HPDE6-E6E7 (cell line): ENCODE measurements around the gene GTF2F2.

ENCODE experiments used
- DNase-seq: peaks from one replicate; pipeline ENCODE4 v3.0.0; 2011; ENCODE audit warnings: missing footprints; ENCODE audit errors: extremely low spot score

Gene GTF2F2

DNA sequence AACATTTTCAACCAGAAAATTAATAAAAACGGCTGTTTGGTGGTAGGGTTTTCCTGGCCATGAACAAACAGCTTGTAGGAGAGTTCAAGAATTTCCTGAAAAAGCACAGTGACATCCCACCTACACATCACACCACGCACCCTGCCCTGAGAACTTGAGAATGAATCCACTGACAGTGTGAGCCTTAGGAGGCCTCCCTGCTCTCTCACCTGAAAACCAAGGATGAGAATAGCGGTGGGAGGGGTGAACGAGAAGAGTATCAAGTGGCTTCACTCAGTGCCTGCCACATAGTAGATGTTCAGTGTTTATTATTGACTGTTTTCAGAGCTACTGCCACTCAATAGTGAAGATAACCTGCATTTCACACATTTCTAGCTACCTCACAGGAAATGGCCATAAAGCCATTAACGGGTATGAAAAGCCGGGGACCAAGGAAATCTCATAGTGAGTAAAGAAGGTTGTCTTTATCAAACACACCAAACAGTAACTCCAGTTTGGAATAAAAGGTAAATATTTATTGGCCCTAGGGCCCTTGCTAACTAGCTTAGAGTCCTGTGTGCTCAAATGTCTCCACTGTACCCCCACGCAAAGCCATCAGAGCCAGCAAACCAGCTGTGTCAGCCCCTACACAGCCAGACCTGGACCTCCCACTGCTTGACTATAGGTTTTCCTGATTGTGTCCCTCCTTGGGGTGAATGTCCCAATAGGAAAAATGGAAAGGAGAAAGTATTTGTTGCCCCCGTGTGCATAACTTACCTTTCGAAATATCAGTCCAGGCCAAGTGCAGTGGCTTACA is 180.1 kb downstream of the GTF2F2 start:
- no peak for DNase-seq

DNA sequence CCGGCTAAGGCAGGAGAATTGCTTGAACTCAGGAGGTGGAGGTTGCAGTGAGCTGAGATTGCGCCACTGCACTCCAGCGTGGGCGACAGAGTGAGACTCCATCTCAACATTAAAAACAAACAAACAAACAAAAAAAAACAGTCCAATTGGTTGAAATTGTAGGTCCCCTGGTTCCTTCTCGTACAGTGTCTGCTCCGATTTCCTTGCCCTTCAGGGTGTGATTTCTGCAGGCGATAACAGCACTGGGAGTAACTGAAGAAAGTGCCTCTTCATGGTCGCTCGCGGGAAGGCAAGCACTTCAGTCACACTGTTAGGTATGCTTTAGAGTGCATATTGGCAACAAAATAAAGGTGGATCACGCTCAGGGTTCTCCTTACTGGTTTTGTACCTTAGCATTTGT is 181.0 kb downstream of the GTF2F2 start:
- no peak for DNase-seq

DNA sequence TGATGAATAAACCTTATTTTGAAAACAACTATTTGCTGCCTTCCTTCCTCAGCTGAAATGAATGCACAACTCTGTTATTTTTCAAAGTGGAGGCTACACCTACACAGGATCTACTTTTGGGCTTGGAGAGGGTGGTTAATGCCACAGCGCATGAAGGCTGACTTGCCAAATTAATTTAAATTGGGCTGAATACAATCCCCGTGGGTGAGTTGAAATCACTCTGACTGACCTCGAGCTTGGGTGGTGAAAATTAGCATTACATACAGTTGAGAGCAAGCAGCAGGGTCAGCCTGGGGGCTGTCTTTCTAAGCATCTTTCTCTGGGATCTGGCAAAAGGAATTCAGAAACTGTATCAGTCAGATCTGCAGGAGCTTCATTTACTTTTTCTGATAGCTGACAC is 182.2 kb downstream of the GTF2F2 start:
- no peak for DNase-seq

DNA sequence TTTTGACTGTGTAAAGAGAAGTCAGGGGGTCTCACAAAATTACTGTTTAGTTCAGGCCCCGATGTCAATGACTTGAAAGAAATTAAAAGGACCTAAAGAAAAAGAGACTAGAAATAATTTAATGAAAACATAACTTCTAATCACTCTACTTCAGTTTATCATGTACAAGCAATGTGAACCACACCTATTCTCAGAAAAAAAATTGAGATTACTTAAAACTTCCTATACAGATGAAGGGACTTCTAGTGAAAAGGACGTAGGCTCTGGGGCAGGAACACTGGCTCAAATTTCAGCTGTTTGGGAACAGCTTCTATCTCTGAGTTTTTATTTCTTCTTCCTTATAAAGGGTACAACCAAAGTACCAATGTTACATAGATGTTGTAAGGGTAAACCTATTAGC is 182.7 kb downstream of the GTF2F2 start:
- DNase-seq = no peak

DNA sequence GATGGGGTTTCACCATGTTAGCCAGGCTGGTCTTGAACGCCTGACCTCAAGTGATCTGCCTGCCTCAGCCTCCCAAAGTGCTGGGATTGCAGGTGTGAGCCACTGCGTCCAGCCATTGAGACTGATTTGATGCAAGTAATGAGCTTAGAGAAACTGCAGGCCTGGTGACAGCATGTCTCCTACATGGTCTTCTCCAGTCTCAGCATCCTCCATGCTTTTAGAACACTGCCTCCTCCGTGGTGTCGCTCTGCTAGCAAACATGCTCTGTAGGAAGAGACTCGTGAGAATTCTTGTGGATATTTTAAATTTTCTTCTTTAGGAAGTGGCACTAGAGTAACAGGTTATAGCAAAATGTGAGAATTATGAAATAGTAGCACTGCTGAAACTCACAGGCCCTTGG is 183.6 kb downstream of the GTF2F2 start:
- no peak for DNase-seq

DNA sequence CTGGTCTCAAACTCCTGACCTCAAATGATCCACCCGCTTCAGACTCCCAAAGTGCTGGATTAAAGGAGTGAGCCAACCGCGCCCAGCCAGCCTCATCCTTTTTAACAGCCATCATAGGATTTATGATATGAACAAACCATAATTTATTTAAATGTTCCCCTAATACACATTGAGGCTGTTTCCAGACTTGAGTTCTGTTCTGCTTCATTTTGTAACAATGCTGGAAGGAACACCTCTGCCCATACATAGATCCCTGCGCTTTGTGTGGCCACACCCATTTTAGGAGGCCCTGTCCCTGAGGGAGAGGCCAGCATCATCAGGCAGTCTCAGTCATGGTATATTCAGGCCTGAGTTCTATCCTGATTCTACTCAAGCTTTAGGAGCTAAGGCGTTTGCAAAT is 184.8 kb downstream of the GTF2F2 start:
- no peak for DNase-seq

DNA sequence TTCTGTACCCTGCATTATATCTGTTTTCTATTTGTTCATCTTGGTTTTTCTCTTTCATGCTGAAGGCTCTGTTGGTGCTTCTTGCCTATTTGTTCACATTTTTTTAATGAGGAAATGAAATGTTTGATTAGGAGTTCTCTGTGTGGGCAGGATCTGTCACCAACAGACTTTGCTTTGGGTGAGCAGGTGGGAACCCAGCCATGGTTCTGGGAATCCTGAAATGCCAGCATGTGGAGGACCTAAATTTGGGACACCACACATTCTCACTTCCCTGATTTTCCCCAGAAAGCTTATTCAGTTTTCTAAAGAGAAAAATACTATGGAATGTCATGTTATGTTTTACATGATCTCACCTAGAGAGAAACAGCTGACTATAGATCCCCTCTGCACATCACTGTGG is 186.7 kb downstream of the GTF2F2 start:
- no peak for DNase-seq

DNA sequence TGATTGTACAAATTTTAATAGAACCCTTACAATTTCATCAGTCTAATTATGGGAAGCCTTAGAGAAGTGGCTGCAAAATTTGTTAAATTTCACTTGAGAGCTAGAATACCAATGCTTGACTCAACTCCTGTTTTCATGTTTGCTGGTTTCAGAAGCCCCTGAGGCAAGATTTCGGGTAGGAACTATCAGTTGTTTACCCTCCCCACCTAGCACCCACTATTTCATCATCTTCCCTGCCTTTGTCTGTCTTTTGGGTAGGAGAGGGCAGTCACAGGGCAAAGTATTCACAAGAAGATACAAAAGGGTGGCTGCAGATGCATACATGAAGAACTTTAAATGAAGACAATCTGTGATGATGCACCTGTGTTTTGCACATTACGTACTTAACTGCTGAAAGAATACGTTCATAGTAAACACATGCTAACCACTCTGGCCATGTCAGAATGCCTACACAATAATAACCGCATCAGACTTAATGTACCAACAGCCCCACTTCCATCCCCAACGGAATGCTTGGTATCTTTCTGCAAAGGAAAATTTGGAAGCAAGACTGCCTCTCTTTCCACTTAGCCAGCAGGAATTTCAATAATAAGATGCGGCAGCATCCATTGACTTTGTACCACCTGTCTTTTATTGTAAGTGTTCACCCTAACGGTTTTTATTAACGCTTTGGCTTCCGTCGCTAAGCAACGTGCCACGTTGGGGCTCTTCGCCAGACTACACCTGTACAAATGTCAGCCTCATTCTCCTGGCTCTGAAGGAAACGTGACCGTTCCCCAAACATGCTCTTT is 190.2 kb downstream of the GTF2F2 start:
- no peak for DNase-seq

DNA sequence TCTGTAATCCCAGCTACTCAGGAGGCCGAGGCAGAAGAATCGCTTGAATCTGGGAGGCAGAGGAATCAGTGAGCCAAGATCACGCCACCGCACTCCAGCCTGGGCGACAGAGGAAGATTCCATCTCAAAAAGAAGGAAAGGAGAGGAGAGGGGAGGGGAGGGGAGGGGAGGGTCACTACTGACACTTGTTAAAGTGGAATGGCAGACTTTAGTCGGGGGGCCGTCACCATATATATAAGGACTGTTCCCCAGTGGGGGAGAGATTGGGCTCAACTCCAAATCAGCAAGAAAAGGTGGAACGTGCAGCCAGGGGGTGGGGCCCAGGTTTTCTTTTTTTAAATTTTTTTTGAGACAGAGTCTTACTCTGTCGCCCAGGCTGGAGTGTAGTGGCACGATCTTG is 194.5 kb downstream of the GTF2F2 start:
- no peak for DNase-seq

DNA sequence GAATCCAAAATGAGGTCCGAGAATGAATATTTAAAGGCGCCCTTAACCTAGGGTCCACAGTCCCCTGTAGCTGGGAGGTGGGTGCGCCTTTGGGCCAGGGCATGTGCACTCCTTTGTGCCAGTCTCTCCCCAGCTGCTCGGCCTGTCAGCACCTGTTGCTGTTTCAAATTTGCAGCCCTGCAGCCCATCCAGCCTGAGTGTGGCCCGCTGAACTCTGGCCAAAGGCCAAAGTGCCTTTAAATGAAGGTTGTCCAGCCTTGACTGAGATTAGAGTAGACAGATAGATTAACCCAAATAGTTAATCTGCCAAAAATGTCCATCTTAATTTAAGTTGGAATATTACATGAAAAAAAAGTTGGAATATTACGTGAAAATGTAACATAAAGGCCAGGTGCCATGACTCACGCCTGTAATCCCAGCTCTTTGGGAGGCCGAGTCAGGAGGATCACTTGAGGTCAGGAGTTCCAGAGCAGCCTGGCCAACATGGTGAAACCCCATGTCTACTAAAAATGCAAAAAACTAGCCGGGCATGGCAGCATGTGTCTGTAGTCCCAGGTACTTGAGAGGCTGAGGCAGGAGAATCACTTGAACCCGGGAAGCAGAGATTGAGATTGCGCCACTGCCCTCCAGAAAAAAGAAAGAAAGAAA is 195.3 kb downstream of the GTF2F2 start:
- no peak for DNase-seq

DNA sequence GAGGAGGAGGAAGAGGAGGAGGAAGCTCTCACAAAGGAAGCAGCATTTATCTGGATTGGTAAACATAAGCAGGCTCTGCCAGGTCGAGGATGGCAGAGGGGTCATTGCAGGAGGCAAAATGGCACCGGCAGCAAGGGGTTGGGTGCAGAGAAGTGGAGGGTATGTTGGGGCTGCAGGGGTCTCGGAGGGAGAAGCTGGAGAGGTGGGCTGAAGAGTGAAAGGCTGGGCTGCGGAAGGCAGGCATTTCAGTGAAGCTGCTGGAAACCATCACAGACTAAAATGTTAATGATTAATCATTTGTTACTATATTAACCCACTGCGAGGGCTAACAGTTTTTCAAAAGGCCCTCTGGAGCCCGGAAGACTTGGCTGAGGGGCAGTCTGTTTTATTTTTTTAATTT is 196.0 kb downstream of the GTF2F2 start:
- DNase-seq = no peak

DNA sequence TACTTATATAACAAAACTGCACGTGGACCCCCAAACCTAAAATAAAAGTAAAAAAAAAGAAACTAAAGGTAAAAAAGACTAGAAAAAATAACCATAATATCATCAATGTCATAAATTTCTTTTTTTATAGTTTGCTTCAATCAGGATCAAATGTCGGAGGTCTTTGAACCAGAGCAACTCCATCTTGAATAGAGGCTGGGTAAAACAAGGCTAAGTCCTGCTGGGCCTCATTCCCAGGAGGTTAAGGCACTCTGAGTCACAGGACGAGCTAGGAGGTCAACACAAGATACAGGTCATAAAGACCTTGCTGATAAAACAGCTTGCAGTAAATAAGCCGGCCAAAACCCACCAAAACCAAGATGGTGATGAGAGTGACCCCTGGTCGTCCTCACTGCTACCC is 196.7 kb downstream of the GTF2F2 start:
- DNase-seq = no peak

DNA sequence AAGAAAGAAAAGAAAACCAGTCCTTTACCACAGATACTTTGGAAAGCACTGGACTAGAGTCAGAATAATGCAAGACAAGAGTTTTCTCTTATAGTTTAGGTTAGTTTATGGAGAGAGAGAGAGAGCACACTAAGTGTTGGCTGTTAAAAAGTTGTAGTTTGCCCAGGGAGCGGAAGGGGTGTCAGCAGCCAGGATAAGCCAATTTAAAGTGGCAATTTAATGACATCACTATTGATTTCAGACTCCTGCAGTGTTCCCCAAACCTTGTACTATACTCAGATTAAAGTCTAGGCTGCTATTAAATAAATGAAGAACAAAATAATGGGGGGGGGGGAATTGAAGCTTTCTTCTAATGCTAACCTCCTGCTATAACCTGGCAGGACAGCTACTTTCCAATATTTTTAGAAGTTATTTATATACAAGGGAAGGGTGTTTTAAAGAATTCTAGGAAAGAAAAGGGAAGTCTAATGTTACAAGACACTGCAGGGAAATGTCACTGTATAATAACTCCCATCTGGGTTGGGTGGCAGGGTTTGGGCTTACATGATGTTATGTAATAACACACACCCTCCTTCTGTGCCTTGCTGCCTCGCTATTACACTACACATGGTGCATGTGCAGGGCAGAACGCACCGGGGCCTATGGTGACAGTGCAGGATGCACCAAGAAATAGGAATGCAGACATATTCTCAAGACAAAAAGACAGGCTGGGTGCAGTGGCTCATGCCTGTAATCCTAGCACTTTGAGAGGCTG is 200.7 kb downstream of the GTF2F2 start:
- no peak for DNase-seq

DNA sequence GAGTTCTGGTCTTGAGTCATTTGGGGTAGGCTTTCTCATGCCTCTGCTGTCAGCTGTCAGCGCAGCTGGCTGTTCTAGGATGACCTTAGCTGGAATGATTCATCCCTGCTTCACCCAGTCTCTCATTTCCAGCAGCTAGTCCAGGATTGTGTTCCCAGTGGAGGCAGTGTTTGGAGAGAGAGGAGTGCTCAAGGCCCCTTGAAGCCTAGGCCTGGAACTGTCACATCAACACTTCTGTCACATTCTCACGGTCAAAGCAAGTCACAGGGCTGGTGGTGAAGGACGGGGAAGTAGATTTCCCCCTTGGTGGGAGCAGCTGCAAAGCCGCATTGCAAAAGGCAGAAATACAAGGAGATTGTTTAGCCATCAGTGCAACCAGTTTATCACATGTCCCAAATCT is 205.5 kb downstream of the GTF2F2 start:
- DNase-seq = no peak

DNA sequence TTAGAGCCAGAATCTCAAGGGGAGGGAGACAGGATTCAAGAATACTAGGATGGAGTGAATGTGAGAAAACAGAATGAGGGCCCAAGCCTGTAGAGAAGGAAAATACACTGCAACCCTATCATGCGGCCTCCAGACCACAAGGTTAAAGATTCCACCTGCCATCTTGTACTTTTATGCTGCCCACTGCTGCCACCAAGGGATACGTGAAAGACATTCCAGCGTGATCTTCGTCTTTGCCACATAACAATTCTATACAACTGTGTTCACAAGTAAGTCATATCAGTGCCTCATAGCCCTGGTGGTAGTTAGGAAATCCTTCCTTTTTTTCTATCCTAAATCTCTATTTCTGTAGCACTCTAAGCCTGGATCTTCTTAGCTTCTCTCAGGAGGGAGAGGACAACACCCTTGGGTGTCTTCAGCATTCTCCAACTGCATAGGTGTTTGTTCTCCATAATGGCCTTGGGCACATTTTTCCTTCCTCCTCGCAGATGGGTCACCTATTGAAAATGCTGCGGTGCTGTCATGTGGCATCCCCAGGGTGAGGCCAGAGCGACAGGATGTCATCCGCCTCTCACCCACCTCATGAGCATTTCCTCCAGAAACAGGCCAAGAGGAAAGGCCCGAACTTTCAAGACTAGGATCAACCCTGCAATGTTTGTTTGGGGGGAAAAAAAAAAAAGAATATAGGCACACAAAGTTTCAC is 207.1 kb downstream of the GTF2F2 start:
- no peak for DNase-seq

DNA sequence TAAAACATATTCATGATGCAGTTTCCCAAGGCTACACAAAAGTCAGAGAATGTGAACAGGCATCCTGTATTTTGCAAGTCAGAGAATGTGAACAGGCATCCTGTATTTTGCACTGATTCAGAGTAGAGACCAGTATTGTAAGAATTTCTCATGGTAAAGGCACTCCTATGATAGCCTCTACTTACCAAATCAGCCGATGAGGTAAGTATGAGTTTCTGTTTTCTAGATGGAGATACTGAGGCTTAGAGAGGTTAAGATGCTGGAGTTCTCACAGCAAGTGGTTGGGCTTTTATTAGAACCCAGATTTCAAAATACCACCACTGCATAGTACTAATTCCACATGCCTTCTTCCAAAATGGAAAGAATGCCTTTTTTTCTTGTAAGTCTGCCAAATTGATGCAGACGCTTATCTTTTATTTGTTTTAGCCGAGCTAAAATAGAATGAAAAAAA is 208.4 kb downstream of the GTF2F2 start:
- no peak for DNase-seq

DNA sequence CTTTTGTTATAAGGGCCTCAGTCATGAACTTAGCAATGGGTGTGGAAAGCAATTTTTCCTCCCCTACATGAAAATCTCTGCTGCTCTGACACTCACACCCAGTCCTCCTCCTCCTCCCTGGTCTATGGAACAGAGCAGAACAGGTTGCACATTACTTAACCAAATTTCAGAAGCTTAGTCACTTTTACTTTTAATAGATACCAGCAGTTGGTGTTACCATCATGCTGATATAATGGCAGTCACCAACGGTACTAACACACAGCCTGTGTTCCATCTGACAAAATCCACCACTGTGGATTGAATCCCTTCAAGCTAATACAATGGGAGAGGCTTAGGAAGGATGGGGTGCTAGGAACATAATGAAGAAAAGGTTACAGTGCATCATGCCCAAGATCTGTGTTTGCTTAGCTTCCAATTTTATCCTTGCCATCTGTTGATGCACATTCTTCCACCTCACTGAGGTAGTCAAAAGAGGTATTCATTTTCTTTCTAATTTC is 210.9 kb downstream of the GTF2F2 start:
- DNase-seq = no peak

DNA sequence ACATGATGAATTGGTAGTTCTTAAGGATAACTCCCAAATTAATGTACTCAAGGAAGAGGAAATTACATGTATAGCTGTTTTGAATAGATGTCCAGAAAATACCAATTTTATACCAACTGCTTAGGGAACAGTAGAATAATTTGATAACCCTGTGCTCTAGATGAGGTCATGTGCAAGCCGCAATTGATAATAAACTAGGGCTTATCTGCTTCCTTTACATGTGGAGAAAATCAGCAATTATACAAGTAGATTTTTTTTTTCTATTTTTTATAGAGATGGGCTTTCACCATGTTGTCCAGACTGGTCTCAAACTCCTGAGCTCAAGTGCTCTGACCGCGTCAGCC is 211.4 kb downstream of the GTF2F2 start:
- DNase-seq = no peak

DNA sequence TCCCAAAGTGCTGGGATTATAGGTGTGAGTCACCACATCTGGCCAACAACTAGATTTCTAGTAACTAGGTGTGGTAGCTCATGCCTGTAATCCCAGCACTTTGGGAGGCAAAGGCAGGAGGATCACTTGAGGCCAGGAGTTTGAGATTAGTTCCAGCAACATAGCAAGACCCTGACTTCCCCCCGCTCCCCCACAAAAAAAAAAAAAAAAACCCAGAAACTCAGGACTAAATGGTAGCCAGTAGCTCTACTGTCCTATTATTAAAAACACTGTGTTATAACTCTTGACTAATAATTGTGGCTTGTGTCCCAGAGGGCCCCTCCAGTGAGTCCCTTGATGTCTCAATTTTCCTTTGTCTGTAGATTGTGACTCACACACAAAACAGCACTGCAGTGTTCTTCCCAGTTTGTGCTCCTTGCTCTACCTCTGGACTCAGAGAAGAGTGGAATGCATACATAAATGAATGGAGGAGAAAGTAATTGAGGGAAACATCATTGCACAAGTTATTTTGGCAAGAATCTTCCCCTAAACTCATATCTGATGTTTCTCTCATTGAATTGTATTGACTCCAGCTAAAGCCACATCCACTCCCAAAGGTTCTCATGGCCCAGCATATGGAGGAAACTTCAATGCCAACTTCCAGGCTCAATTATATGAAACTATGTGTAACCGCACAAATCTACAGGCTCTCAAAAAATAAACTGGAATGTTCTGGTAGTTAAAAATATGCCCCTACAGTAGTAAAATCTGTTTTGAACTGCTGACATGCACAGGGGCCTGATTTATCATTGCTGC is 211.9 kb downstream of the GTF2F2 start:
- DNase-seq = no peak

DNA sequence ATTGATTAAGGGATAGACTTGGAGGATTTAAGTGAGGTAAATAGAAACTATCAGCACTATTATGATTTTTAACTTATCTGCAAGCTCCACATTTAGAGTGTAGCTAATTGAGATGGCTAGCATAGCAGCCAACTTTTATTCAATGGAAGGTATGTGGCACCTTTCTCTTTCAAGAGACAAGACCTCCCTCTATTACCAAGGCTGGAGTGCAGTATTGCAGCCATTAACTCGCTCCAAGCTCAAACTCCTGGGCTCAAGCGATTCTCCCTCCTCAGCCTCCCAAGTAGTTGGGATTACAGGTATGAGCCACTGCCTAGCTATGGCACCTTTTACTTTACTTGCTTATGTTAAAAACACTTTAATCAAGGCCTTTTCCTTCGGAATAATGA is 212.5 kb downstream of the GTF2F2 start:
- no peak for DNase-seq
